NCI-H2081 (cell line): ENCODE data around the gene HOXA11.

ENCODE experiments used
- DNase-seq, 2 experiments: peaks; one replicate each; lab custom pipeline; 2025; lab: John Stamatoyannopoulos, UW

The HOXA11 gene

GRCh38 chr7:27192546-27193334 lies 7.7 kb upstream of the HOXA11 start:
- no peak for DNase-seq

- no peak for DNase-seq
Measured at GRCh38 chr7:27191833-27192545, 7.0 kb upstream of the HOXA11 start.

- DNase-seq = no peak
Measured at GRCh38 chr7:27191161-27191731, 6.2 kb upstream of the HOXA11 start.

DNA sequence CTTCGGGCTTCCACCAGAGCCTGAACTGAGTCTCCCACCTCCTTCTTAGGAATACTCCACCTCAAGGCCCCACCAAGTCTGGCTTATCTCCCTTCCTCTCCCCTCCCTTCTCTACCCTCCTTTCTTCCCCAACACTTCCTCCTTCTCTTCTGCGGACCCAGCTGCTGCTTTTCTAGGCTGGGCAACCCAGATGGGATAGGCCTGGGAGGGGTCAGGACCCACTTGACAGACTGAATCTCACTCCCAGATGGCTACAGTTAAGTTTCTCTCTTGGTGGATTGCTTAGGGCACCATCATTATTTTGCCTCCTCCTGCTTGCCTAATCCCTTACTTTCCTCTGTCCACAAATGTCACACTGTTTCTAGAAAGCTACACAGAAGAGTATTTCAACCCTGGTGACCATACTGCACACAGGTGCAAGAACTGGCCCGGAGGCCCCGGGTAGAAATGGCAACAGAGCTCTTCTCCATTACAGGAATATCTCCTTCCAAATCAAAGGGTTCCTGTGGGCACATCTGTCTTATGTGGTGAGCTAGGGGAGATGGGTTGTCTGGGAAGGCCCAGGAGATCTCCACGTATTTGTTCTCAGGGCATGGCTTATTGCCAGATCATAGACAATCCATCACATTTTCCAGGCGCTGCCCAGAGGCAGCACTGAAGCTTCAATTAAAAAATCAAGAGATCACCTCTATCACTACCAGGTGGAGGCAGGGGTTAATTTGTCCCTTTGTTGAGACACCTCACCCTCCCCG lies 5.1 kb upstream of the HOXA11 start:
- no peak for DNase-seq

- DNase-seq = no peak
Measured at GRCh38 chr7:27189295-27189996, 4.4 kb upstream of the HOXA11 start.

GRCh38 chr7:27188386-27189294 lies 3.6 kb upstream of the HOXA11 start:
- no peak for DNase-seq

GRCh38 chr7:27187475-27188385 lies 2.7 kb upstream of the HOXA11 start:
- DNase-seq = no peak

DNA sequence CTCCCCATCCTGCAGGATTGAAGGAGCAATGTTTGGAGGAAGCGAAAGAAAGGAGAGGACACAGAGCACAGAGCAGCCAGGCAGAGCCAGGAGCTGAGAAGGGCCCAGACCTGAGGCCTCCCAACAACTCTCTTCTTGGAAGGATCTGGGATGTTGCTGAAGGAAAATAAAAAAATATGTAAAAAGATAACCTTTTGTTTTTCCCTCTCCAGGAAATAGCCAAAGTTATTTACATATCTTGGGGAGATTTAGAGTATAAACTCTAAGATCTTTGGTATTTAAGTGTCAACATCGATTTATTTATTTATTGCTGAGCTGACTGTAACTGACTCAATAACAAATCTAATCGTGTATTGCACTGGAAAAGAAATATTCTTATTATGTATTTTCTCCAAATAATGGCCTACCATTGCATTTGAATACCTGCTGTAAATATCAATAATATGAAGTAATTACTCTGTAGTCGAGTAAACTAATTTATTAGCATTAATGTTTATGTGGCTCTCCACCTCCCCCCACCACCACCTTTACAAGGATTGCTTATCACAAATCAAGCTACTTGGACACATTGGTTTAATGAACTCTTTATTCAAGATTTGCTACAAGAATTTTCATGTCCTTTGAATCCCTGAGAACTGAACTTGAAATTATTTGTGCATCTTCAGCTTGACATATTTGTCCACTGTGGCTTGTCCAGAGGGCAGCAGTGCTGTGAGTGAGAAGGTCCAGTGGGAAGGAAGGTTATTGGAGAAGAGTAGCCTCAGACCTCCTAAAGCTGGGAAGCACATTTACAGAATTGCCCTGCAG lies 1.8 kb upstream of the HOXA11 start:
- no peak for DNase-seq

GRCh38 chr7:27185854-27186667 lies 1.0 kb upstream of the HOXA11 start:
- no peak for DNase-seq

GRCh38 chr7:27184337-27185012 lies 557 bp downstream of the HOXA11 start:
- peak; percentile 47 to 62 for DNase-seq

DNA sequence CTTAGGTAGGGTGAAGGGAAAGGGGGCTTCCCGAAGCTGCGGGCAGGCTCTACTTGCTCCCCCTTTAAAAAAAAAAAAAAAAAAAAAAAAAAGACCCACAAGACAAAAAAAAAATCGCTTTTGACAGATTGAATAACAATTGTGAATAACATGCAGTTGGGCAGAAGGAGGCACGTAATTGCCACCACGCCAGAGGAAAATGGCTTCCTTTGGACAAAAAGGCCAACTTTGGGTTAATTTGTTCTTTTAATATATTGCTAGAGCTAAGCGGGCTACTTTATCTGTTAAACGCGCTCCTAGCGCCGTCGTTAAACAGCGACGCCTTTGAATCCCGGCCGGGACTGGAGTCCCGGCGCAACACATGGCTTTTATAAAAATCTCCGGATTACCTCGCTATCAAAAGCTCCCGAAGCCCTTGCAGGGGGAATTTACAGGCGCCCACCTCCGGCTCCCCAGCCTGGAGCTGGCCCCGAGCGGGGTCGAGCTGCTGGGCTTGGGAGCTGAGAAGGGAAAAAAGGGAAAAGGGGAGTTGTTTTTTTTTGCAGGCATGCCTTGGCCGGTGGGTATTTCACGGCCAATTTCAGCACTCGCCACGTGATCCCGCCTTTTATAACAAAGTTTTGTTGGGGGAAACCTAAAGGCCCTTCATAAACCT lies 1.2 kb downstream of the HOXA11 start:
- DNase-seq = peak in 1 of 2 experiments; percentile 51

GRCh38 chr7:27182861-27183681 lies 2.0 kb downstream of the HOXA11 start:
- DNase-seq = peak; percentile 37 to 57

DNA sequence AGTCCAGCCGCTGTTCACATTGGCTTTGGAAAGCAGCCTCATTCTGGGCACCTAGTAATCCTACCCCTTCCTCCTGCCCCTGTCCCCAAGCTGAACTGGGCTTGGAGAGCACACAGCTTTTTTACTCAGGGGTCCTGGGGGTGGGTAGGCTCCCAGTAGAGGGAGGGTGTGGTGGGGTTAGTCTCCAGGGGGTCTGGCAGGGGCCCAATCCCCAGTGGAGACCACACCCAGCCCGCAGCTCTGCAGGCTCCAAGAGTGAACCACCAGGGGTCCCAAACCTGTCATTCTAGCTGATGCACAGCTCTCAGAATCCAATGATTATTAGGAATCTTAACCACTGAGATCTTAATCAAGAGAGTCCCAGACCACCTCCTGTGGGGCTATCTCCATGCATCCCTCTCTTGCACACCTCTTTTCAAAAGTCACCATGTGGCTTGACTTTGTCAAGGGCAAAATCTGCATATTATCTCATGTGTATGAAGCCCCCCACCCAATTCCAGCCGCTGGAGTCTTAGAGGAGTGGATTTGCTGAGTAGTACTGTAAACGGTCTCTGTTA lies 2.7 kb downstream of the HOXA11 start:
- no peak for DNase-seq

DNA sequence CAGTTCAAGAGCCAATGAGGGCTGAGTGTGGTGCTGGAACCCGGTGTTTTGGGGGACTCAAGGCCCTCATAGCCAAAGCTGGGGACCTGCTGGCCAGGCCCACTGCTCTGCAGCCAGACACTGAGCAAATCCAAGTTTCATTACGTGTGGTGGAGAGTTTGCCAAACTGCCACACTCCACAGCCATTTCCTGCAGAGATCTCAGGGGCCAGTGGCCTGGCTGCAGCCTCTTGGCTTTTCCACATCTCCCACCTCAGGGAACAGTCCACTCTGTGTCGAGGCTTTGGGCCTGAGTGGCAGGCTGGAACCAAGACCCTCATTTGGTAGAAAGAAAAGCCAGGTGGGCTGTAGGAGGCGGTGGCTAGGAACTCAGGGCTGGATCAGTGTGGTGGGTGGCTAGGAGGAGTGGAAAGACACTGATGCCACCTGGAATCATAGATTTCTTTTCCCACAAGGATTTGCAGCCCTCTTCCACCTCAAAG lies 3.2 kb downstream of the HOXA11 start:
- no peak for DNase-seq
